Measurements from ENCODE around the gene EML4.
"Not testable (repeated sequence)": the region's sequence is repeated elsewhere in the genome, so short reads cannot be mapped to it uniquely, and the experiment has no call there.

EML4 gene

DNA sequence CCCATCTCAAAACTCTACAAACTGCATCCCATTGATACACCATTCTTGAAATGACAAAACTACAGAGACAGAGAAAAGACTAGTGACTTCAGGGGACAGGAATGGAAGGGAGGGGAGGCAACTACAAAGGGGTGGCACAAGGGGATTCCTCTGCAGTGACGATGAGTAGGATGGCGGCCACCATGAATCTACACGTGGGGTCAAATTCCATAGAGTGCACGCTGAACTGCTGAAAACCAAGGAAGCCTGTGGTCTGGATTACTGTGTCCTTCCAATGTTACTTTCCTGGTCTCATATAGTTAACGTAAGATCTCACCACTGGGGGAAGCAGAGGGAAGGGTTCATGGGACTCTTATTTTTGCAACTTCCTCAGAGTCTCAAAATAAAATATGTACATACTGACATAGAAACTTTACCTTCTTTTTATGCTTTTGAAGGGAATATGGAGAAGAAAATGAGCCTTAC, 168.2 kb downstream of the EML4 start:
- DNase-seq, result no peak

DNA sequence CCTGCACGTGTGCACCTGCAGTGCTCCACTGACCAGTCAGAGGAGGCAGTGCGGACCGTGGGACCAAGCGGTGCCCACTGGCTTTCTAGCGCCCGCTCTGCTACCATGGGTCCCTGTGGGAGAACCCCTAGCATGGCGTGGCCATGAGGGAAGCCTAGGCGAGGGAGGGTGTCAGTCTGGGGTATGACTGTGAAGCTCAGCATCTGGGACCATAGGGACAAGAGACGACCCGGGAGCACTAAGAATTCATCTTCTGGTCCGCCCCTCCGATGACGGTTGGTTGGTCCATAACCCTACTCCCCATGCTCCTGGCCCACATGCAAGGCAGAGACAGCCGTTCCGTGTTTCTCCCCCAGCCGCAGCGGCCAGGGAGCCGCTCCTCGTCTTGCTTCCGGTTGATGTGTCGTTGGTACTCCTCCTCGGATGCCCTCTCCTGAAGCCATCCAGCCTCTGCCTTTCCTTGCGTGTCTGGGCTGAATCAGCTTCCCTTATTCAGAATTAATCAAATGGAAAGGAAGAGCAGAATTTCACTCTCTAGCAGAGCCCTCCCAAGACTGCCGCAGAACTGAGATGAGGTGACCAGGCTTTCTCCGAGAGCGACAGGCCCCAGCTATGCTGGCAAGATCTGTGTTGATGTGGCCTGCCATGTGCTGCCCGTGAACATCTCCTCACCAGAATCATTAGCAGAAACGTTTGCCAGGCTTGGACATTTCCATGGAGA, 168.9 kb downstream of the EML4 start:
- no peak for DNase-seq

DNA sequence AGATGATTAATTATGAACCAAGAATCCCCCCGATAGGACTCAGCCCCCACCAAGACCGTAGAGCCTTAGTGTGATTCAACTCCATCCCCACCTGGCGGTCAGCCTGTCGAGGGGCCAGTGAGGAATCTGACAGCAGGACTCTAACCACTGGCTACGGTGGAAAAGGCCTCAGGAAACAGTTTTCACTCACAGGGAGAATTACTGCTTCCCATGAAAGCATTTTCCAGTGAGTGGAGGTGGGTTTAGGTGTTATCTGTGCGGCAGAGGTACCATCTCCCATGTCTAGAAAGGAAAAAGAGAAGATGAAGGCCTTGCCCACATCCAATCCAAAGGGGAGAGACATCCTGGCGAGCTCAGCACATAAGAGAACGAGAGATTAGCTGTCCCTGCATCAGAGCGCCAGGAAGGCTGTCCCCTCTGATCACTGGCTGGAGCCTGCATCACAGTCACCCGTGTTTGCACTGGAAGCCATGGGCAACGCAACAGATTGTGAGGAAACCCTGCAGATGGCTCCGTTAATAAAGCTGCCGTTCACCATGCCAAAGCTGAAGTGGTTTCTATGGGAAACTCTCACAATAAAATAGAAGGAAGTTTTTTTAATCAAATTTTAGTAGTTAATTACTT, 169.5 kb downstream of the EML4 start:
- DNase-seq, result no peak

DNA sequence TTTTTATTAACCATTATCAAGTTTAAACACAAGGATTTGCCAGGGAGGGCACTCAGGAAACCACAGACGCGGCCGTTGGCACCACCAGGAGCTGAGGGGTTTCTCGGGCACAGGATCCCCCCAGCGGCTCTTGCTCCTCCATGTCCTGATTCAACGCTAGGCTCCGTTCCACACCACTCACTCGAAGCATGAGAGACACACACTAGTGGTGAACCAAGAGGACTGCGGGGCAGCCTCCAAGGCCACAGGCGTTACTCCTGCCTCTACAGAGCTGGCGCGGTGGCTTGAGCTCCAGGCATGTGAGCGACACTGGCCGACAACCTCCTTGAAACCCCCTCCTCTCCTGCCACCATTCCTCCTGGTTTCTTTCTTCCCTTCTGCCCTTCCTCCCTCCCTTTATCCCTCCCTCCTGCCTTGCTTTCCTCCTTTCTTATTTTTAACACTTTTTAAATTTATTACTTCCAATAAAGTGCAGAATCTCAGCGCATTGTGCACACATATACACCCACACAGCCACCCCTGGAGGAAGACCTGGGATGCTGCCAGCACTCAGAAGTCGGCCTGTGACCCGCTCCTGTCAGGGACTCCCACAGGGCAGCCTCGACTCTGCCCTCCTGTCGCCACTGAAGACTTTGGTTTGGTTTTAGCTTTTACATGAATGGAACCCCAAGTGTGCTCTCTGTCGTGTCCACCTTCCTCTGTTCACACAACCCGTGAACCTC, 170.2 kb downstream of the EML4 start:
- DNase-seq, result no peak

DNA sequence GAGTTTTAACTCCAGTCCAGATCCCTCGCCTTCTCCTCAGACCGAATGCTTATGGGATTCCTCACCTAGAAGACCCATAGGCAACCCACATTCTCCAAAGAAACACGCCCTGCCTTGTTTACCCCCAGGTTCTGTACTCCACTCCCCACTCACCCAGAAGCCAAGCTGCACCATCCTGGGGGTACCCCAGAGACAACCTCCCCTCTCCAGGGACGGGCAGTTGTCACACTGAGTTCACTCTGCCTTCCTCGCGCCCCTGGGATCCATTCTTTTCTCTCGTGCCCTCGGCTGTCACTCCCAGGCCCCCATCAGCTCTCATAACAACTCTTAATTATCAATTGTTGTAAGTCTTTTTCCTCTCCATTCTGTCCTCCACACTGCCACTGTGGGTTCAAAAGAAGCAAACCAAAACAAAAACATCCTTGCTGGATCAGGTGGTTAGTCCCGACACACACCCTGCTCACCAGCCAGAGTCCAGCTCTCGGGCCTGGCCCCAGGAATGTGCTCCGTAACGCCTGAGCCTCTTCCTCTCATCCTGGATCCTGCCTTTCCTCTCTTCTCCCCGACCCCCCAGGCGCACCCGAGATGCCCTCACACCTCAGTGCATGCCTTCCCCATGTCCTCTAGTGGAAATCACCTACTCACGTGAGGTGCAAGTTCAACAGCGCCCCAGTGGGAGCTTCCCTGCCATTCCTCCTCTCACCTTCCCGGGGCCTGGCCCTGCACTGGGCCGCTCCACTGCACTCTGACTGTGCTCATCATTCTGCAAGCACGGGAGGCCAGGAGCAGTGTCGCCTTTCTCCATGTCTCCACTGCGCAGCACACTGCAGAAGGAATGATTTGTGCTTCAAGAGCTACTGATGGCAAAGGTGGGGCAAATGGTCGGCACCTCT, 171.1 kb downstream of the EML4 start:
- no peak for DNase-seq

DNA sequence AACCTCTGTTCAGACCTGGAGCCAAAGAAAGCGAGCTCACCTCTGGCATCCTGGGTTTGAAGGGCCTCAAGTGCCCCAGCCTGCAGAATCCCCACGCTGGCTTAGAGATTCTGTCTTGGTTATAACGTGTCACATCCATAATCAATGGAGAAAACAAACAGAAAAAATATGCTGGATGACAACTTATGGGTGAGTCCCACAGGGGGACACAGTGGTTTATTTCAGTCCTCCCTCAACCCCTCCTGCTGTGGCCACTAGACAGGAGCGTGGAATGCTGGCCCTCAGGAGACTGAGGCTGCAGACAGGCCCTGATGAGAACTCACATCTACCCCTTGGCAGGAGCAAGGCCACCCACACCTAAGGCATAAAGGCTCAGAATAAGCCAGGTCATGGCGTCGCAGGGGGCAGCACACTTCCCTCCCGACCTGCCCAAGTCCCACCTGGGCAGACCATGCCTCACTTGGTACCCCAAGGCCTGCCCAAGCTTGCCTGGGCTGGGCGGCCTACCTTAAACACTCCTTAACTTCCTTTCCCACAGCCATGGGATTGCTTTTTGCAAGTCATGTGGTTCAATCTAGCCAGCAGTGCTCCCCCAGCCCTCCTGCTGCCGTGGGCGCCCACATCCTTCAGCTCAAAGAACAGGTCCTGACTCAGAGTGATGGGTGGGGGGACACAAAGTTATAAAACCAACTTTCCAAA, 171.9 kb downstream of the EML4 start:
- no peak for DNase-seq

DNA sequence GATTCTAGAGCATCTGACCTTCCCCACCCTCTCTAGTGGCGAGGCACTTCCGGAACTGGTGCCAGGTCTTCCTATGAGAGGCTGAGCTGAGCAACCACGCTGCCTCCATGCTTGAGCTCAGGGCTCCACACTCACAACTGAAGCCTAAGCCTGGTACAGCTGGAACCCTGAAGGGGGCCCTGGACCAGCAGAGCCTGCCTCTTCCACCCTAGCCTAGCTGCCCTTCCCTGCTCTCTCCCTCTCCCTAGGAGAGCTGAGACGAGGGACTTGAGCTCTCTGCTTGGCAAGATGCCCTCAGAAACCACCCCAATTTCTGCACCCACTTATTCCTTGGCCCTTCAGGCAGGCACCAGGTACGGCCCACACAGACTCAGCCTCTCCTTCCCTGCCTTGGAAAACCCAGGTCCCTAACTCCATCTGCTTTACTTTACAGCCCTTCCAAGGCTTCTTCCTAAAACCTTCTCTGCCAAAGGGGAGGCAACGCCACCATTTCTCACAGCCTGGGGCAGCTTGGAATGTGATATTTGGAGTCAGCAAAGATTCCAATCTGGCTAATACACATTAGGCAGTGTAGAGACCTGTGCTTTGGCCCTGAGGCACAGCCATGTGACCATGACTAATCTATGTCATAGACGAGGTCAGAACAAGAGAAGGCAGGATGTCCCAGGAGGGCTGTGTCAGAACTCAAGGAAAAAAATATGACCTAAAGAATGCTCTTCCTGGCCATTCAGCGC, 173.1 kb downstream of the EML4 start:
- DNase-seq, result no peak

DNA sequence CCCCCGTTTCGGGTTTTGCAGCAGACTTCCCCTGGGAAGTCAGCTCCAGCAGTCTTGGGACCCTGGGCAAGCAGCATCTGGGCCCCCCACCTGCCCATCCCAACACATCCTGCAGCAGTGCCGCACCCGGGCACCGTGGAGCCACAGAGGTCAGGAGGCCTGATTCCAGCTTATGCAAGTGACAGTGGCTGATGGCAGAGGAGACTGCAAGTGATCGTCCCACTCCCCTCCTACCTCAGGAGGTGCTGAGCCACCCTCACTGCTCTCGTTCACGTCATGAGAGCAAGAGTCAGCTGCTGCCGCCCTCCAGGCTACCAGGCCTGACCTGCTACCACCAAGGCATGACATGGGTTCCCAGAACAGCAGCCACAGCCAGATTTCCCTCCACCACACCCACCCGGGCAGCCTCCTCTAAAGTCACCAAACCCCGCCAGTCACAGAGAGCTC, 173.7 kb downstream of the EML4 start:
- DNase-seq, result no peak

DNA sequence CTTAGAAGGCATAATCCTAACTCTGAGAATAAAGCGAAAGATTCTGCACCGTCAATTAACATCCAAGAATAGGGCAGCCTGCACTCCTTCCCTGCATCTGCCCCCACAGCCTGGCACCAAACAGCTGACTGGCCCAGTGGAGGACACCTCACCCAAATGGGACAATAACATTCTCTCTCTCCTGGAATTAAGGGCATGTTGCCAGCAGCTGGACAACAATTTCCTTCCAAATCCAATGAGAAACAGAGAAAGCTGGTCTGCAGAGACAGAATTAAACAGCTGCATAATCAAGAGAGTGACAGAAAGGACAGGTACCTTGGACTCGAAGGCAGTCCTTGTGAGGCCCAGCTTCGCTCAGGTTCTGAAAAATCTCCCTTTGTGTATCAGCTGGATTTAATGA, 176.8 kb downstream of the EML4 start:
- DNase-seq, result no peak

DNA sequence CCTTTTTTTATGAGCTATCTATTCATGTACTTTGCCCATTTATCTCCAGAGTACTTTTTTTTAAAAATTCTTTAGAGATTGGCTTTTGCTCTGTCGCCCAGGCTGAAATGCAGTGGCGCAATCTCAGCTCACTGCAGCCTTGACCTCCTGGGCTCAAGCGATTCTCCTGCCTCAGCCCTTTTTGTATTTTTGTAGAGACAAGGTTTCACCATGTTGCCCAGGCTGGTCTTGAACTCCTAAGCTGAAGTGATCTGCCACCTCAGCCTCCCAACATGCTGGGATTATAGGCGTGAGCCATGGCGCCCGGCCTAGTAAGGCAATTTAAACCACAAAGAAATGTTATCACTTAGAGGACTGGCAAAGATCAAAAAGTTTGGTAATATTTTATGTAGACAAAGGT, 177.7 kb downstream of the EML4 start:
- DNase-seq, result not testable (repeated sequence)

DNA sequence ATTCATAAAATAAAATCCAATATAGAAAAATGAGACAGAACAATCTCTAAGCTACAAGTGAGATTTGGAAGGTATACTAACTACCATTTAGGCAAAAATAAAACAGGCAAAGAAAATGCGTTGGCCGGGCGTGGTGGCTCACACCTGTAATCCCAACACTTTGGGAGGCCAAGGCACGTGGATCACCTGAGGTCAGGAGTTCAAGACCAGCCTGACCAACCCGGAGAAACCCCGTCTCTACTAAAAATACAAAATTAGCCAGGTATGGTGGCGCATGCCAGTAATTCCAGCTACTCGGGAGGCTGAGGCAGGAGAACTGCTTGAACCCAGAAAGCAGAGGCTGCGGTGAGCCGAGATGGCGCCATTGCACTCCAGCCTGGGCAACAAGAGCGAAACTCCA, 178.4 kb downstream of the EML4 start:
- not testable (repeated sequence) for DNase-seq

DNA sequence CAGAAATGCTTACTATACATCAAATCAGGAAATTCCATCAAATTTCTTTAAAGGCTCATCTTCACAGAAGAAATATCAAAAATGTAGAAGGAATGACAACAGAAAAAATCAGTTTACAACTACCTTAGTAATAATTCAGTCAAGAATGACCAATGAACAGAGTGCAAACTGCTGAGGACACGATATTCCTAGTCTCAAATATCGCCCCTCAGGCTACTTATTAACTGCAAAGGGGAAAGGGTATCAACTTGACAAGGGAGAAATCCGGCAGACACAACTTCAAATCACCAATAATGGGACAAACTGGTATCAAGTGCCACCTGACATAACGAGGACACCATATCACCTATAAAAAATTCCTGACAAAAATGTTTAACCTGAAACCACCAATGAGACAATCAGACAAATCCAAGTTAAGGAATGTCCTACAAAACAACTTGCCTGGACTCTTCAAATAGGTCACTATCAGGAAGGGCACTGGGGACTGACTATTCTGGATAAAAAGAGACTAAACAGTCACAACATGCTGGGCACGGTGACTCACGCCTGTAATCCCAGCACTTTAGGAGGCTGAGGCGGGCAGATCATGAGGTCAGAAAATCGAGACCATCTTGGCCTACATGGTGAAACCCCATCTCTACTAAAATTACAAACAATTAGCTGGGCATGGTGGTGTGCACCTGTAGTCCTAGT, 179.1 kb downstream of the EML4 start:
- DNase-seq, result no peak

DNA sequence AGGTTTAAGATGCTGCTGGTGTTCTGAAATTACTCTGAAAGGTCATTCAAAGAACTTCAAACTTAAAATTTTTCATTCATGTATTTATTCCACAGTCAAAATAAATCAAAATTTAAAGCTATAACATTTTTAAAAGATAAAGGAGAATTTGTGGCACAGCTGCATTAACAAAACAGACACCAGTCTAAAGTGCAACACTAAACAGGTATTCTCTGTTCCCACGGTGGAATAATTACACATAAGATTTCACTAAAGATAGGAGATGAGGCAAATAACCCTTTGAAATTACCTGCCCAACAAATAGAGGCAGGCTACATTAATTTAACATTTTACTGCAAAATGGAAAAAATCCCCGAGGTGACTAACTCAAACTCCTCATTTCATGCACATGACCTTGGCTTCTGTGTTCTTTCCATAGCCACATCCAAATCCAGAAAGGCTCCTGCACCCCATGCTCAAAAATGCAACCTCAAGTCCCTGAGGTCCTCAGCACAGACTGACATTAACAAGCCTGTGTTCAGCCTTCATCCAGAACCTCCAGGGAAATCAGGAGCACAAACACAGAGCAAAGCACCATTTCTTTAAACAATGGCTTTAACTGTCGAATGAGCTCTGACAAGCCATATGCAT, 181.4 kb downstream of the EML4 start:
- DNase-seq, result no peak

DNA sequence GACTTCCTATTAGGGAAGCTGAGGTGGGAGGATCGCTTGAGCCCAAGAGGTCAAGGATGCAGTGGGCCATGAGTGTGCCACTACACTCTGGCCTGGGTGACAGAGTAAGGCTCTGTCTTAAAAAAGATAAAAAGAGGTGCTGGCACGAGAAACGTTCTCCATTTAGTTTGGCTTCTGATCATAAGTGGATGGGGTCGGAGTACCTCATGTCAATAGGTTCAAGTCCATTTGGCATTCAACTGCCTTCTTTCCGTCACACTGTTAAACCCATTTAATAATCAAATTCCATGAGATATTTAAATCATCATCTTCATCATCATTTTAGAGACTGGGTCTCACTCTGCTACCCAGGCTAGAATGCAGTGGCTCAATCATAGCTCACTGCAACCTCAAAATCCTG, 182.7 kb downstream of the EML4 start:
- no peak for DNase-seq

DNA sequence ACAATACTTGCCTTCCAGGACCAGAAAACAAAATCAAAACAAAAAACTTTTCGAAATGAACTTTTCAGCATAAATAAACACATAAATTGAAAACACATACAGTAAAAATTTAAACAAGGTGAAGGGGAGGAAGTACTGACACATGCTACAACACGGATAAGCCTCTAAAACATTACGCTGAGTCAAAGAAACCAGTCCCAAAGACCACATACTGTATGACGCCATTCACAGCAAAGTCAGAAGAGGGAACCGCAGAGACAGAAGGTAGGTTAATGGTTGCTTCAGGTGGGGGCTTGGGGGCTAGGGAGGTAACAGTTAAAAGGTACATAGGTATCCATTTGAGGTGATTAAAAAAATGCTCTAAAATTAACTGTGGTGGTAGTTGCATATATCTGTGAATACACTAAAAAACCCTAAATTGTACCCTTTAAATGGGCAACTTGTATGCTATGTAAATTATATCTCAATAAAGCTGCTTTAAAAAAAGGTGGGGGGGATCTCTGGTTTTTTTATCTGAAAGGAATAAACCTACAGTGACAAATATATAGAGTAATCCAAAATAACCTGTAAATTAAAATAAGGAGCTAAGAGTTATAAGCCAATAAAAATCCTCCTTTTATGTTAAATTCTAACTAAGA, 184.8 kb downstream of the EML4 start:
- DNase-seq, result no peak

DNA sequence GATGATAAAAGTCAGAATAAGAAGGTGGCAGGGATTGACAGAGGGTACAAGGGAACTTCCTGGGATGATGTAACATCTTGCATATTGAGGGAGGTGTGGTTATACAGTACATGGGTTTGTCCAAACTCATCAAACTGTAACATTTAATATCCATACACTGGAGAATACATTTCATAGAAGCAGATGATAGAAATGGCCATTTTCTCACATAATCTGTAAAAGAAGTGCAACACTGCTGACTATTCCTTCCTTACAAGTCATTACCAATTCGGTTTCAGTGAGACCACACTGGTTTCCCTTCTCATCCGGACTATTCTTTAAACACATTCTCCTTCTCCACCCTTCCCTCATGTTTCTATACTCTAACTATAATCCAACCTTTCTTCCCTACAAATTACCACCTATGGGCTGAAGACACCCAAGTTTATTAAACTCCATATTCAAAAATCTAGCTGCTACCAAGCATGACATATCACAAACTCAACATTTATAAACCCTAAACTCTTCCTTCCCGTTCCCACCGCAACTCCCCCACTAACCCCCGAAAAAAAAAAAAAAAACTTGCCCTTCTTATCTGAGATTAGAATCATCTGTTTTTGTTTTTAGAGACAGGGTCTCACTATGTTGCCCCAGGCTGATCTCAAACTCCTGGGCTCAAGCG, 190.3 kb downstream of the EML4 start:
- DNase-seq, result no peak

DNA sequence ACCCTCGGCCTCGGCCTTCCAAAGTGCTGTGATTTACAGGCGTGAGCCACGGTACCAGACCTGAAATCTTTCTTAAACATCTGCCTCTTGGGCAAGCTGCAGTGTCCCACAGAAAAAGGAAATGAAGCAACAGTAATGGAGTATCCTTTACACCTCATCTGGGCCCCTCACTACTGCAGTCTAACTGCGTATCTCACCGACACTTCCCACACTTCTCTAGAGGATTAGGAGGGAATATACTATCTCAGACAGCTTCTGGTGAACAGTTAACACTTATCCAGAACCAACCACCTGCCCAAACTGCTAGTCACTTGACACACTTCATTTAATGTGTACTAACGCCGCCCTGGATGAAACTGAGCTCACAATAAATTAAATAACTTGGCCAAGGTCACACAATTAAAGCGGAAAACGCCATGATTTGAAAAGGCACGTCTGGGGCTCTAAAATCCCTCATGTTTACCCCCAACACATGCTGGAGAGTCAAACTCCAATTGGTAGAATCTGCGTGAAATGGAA, 190.9 kb downstream of the EML4 start:
- no peak for DNase-seq

DNA sequence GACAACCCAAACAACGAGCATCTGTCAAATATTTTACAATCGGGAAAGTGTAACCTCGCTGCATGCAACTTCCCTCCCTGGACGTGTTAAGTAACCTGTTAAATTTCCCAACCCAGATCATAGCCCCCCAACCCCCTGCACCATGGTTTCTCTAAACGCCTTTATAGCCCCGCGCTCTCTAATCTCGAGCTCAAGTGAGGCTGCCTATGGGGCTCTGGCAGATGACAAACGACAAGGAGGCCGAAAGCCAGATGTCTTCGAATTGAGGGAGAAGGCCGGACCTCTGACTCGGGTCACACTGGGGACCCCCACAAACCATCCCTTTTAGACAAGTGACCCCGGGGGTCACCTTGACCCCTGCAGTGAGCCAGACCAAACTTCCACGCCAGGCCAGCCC, 191.3 kb downstream of the EML4 start:
- DNase-seq, result no peak
